Left renal cortex interstitium (tissue), 4 donors: ENCODE measurements around the gene LUZP1. TPM values are rescaled to one million over a fixed set of nuclear protein-coding genes. Genes with fewer than 3 reads are reported as not detected.
A peak's percentile ranks its signal among the peaks of the same experiment; 100 is the strongest.
"Not testable (repeated sequence)": the region's sequence is repeated elsewhere in the genome, so short reads cannot be mapped to it uniquely, and the experiment has no call there.

Source experiments
- DNase-seq, 4 donors: peaks; one replicate each; pipeline ENCODE4 v3.0.0-alpha.2; 2013; ENCODE audit warnings: low read depth in 4 of 4, low spot score in 2 of 4, missing footprints in 1 of 4
- polyA plus RNA-seq, 4 donors: library from polyadenylated mRNA; unstranded; fragments of 120-200 nt; gene quantifications; one replicate each; pipeline ENCODE4 v1.2.1, GENCODE V29; 2013; ENCODE audit not compliant: insufficient read length in 4 of 4

Gene LUZP1
- polyA plus RNA-seq, 4 donors, result 30.7 to 35.7 (median 32.1) TPM

DNA sequence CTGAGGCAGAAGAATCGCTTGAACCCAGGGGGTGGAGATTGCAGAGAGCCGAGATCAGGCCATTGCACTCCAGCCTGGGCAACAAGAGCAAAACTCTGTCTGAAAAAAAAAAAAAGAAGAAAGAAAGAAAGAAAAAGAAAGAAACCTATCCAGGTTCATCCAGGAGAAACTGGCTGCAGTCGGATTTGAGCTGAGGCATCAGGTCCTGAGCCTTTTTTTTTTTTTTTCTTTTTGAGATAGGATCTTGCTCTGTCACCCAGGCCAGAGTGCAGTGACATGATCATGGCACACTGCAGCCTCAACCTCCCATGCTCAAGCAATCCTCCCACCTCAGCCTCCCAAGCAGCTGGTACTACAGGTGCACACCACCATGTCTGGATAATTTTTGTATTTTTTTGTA is 22.5 kb upstream of the LUZP1 start:
- DNase-seq, result no peak

- DNase-seq, result not testable (repeated sequence)
These were observed 20.3 kb upstream of the LUZP1 start for GRCh38 chr1:23188936-23189452.

DNA sequence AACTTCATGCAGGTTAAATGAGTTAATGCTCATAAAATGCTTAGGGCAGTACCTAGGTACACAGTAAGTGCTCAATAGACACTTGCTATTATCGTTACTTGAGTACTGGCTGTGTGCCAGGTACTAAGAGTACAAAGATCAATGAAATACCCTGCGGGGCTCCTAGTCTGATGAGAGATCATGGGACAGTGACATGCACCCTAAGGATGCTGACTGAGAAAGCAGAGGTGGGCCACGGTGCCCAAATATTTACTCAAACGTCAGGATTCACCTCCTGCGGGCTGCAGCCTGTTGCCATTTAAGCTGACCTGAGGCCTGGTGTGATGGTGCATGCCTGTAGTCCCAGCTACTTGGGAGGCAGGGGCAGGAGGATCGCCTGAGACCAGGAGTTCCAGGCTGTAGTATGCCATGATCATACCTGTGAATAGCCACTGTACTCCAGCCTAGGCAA is 19.8 kb upstream of the LUZP1 start:
- no peak for DNase-seq

DNA sequence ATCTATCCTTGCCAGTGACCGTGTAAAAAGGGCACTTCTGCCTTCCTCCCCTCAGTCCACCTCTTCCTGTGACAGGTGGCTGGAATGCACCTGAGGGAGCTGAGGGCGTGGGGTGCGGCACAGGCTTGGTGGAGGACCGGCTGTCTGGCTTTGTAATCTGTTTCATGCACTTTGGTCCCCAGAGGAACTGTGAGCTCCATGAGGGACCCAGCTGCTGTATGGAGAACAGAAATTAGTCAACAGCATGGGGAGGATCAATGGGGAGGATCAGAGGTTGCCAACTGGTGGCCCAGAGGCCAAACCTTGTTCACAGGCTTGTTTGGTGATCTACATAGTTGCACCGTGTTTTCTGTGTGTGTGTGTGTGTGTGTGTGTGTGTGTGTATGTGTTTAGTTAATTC is 19.0 kb upstream of the LUZP1 start:
- no peak for DNase-seq

DNA sequence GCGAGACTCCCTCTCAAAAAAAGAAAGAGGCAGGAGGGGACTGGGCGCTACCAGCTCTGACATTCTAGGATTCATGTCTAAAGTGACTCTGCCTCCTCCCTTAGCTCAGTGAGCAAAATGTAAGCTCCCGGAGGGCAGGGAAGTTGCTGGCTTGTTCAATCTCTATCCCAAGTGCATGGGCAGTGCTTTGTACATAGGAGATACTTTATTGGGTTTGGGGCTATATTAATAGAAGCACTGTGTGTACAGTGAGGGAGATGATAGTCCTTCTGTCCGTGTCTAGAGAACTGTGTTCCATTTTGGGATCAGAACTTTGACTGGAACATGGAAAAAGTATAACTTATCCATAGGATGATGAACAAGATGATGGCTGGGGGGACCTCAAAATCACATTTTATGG is 16.7 kb upstream of the LUZP1 start:
- no peak for DNase-seq

- no peak for DNase-seq
These were observed 15.7 kb upstream of the LUZP1 start for GRCh38 chr1:23184212-23184934.

DNA sequence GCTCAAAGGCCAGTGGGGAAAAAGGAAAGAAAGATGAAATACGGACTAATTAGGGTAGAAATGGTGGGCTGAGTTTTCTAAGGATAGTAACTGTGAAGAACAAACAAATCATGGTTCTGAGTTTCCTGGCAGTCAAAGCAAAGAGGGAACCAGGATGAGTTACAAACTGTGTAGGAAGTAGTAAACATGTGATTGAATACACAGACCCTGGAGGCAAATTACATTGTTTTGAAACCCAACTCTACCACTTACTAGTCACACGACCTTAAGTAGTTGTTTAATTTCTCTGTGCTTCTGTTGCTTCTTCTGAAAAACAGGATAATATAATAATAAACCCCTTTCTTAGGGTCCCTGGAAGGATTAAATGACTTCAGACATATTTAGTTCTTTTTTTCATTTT is 11.2 kb upstream of the LUZP1 start:
- no peak for DNase-seq

- DNase-seq, result no peak
These were observed 10.3 kb upstream of the LUZP1 start for GRCh38 chr1:23178950-23179349.

GRCh38 chr1:23178414-23178813 is 9.8 kb upstream of the LUZP1 start:
- no peak for DNase-seq

GRCh38 chr1:23177438-23178380 is 9.1 kb upstream of the LUZP1 start:
- DNase-seq, result peak in 1 of 4 donors; percentile 54

- DNase-seq, result no peak
These were observed 8.4 kb upstream of the LUZP1 start for GRCh38 chr1:23177031-23177430.

- no peak for DNase-seq
These were observed 5.9 kb upstream of the LUZP1 start for GRCh38 chr1:23174426-23175110.

- no peak for DNase-seq
These were observed 2.6 kb upstream of the LUZP1 start for GRCh38 chr1:23171181-23171755.

DNA sequence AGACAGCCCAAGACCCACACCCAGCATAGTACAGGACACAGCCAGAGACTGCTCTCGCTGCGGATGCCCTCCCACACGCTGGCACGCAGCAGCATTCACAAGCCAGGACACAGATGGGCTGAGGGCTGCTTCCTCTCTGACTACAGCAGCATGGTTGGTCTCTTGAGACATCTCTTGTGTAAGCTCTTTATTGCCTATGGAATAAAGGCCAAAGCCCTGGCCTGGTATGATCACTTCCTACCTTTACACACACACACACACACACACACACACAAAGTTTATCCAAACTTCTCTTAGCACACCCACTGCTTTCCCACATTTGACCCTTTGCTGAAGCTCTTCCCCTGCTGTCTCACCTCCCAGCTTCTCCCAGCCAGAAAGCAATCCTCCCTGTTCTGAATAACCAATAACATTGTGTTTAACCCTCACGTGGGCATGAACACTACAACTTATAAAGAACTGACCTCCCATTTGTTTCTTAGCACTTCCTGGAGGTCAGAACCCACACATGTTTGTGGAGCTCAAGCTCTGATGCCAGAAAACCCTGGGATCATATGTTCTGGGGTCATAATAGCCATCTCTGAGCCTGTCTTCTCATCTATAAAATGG is 1.2 kb upstream of the LUZP1 start:
- DNase-seq, result no peak

DNA sequence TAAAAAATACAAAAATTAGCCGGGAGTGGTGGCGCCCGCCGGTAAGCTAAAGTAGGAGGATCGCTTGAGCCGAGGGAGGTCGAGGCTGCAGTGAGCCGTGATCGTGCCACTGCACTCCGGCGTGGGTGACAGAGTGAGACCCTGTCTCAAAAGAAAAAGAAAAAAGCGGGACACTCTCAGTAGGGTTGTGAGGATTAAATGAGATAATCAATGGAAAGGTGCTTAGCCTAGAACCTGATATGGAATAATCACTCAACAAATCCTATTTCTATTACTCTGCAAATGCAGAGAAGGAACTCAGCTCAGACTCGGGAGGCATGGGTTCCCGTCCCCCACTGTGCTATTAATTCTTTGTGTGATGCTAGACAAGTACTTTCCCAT is 529 bp upstream of the LUZP1 start:
- no peak for DNase-seq

DNA sequence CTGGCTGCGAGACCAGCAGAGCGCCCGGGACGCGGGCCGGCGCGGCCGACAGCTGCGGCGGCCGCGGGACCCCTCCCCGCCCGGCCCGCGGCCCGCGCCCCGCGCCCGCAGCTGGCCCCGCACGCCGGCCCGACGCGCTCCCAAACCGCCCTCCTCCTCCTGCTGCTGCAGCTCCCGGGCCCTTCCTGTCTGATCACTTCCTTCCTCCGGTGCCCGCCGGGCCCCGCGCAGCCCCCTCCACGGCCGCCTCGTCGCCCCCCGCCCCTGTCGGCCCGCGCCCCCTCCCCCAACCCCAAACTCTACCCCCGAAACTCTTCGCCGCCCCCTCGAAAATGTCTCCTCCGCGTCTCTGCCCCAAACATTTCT is 594 bp downstream of the LUZP1 start:
- no peak for DNase-seq

DNA sequence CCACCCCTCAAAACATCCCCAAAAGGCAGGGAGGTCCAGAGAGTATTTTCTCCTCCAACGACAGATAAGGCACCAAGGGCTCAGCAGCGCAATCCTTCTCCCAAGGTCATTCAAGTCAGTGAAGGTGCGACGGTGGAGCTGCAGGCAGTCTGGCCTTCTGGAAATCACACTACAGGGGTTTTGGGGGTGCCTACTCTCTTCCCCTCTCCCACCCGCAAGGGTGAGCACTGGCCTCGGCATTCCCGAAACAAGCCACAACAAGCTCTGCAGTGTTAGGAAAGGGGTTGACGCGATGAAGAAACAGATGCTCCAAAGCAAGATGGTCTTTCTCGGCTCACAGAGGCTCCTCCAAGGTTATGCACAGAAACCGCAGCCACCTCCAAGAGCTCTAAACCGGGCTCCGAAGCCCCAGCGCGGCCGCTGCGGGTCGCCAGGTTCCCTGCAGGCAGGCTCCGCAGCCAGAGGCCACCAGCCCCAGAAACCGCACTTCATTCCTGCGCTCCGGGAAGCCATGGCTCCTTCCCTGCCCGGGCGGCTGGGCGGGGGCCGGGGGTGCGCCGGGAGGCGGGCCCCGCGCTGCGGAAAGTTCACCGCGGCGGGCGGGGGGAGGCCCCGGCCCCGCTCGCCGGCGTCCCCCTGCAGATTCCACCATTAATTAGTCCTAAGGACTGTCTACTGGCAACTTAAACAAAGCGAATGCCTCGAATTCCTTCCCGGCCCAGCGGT is 1.1 kb downstream of the LUZP1 start:
- DNase-seq, result no peak

DNA sequence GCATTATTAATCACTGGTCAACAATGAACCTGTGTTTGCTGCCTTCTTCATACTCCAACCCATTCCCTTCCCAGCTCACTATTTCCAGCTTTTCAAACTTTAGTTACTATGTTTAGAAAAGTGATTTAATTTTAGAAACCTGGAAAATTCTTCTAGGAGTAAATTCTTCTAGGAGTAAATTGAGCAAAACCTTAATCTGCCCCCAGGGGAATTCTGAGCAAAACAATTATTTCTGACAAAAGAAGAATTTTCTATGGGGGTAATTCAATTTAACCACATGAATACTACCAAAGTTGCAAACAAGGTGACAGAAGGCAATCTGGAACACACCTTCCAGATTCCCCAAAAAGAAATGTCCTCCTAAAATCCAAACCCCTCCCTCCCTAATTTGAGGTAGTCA is 1.8 kb downstream of the LUZP1 start:
- no peak for DNase-seq

- no peak for DNase-seq
These were observed 5.3 kb downstream of the LUZP1 start for GRCh38 chr1:23163395-23163794.
